Measurements from ENCODE around the gene DOHH. TPM values are rescaled to one million over a fixed set of nuclear protein-coding genes. Genes with fewer than 3 reads are reported as not detected.

DOHH gene
- total RNA-seq, 4 donors from 2014 or later: 1.2 to 10.4 (median 4.7) TPM

DNA sequence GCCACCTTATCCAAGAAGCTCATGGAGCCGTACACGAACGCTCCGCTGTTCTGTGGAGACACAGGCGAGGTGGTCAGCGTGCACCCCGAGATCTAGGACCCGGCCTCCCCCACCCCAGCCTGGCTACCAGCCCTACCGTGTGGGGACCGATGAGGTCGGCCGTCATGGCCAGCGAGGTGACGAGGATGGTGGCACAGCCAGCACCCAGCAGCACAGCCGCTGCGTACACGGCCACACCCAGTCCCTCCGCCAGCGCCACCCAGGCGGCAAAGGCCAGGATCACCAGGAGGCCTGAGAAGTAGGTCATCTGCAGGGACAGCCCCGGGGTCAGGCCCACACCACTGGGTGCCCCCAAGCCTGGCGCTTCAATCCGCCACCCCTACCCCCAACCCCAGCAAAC is 45.6 kb upstream of the DOHH start:
- no peak for DNase-seq
- intact Hi-C loops (cut with DNase I; ENCODE audit: low total_unique reads): no loop called here
- Histone ChIP-seq H3K4me3 (no peak overlapping the region), H3K9me3 (no peaks in the 10 kb centered on the region), H3K36me3 (no peaks in the 10 kb centered on the region), H3K27me3 (no peaks in the 10 kb centered on the region), H3K4me1 (no peaks in the 10 kb centered on the region), H3K27ac (no peak overlapping the region)
- TF ChIP-seq, protein P1, sequence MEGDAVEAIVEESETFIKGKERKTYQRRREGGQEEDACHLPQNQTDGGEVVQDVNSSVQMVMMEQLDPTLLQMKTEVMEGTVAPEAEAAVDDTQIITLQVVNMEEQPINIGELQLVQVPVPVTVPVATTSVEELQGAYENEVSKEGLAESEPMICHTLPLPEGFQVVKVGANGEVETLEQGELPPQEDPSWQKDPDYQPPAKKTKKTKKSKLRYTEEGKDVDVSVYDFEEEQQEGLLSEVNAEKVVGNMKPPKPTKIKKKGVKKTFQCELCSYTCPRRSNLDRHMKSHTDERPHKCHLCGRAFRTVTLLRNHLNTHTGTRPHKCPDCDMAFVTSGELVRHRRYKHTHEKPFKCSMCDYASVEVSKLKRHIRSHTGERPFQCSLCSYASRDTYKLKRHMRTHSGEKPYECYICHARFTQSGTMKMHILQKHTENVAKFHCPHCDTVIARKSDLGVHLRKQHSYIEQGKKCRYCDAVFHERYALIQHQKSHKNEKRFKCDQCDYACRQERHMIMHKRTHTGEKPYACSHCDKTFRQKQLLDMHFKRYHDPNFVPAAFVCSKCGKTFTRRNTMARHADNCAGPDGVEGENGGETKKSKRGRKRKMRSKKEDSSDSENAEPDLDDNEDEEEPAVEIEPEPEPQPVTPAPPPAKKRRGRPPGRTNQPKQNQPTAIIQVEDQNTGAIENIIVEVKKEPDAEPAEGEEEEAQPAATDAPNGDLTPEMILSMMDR (IDR thresholded peaks at IDR 0.05): no peak
- TF ChIP-seq POLR2A (IDR thresholded peaks at IDR 0.05): no peak

DNA sequence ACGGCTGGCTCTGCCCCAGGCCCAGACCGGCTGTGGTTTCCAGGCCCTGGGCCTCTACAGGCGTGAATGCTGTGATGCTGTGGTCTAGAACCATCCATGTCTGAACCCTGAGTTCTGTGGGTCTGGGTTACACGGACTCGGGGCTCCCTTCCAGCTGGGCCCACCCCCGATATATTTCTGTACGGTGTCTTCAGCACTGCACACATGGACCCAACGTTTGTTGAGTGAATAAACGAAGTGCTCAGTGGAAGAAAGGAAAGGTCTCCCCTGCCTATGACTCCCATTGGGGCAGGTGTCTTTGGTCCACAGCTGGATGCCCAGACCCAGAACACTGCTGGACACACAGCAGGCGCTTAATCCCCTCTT is 45.2 kb upstream of the DOHH start:
- intact Hi-C loops (cut with DNase I; ENCODE audit: low total_unique reads): no loop called here
- Histone ChIP-seq H3K9me3 (no peaks in the 10 kb centered on the region), H3K27ac (no peak overlapping the region), H3K4me1 (no peaks in the 10 kb centered on the region), H3K27me3 (no peaks in the 10 kb centered on the region), H3K4me3 (no peak overlapping the region), H3K36me3 (no peaks in the 10 kb centered on the region)
- no peak for DNase-seq
- no peak for TF ChIP-seq POLR2A (IDR thresholded peaks at IDR 0.05)
- TF ChIP-seq, protein P1 (IDR thresholded peaks at IDR 0.05): no peak

DNA sequence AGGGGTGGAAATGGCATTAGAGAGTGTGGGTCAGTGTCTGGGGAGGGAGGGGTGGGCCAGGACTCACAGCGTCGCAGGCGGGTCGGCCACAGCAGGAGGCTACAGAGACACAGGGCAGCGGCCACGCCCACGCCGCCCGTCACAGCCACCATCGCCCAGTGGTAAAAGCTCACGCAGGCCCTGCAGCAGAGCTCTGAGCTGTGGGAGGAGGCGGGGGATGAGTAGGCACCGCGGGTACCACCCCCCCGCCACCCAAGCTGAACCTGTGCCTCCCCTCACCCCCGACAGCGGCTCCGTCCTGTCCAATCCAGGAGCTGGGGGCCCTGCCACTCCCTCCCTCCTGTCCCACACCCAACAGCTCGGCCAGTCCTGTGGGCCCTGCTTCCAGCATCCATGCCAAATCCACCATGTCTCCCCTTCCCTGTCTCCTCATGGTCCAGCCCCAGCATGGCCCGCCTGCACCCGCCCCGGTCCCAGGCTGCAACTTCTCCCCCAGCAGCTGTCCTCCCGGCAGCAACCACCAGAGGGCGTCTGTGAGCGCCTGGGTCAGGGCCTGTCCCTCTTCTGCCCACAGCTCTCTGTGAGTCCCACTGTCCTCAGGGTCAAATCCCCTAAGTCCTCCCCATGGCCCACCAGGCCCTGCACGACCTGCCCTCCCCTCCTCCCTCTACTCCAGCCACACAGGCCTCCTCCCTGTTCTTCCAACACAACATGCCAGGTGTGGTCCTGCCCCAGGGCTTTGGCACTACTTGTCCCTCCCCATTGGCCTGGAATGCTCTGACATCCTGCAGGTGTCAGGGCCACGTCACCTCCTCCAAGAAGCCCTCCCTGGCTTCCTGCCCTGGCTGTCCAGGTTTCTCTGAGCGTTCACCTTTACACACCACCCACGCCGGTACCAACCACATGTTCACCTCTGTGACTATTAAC is 44.5 kb upstream of the DOHH start:
- TF ChIP-seq, protein P1 (IDR thresholded peaks at IDR 0.05): peak; percentile 68 to 90 (median 85)
- TF ChIP-seq POLR2A (IDR thresholded peaks at IDR 0.05): no peak
- no peaks in the 10 kb centered on the region for H3K36me3 ChIP-seq
- H3K9me3 ChIP-seq: no peaks in the 10 kb centered on the region
- no peaks in the 10 kb centered on the region for H3K27me3 ChIP-seq
- intact Hi-C loops (cut with DNase I; ENCODE audit: low total_unique reads): no loop called here
- H3K4me3 ChIP-seq: no peak overlapping the region
- H3K4me1 ChIP-seq: no peaks in the 10 kb centered on the region
- peak; percentile 61 to 69 for DNase-seq
- H3K27ac ChIP-seq: no peak overlapping the region

DNA sequence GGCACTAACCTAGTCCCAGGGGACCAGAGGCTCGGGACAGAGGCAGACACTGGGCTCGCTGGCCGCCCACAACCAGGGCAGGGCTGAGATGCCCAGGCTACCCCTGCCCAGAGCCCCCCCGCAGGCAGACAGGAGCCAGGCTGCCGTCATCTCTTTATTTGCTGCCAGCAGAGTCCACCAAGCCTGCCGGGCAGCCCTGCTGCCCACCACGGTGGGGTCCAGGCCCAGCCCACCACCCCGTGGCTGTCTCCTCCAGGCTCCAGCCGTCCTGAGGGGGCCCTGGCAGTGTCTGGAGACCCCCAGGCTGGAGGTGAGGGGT is 43.5 kb upstream of the DOHH start:
- Histone ChIP-seq H3K27ac (no peak overlapping the region), H3K27me3 (no peaks in the 10 kb centered on the region), H3K4me3 (no peak overlapping the region), H3K4me1 (no peaks in the 10 kb centered on the region), H3K9me3 (no peaks in the 10 kb centered on the region), H3K36me3 (no peaks in the 10 kb centered on the region)
- intact Hi-C loops (cut with DNase I; ENCODE audit: low total_unique reads): no loop called here
- no peak for DNase-seq
- no peak for TF ChIP-seq POLR2A (IDR thresholded peaks at IDR 0.05)

DNA sequence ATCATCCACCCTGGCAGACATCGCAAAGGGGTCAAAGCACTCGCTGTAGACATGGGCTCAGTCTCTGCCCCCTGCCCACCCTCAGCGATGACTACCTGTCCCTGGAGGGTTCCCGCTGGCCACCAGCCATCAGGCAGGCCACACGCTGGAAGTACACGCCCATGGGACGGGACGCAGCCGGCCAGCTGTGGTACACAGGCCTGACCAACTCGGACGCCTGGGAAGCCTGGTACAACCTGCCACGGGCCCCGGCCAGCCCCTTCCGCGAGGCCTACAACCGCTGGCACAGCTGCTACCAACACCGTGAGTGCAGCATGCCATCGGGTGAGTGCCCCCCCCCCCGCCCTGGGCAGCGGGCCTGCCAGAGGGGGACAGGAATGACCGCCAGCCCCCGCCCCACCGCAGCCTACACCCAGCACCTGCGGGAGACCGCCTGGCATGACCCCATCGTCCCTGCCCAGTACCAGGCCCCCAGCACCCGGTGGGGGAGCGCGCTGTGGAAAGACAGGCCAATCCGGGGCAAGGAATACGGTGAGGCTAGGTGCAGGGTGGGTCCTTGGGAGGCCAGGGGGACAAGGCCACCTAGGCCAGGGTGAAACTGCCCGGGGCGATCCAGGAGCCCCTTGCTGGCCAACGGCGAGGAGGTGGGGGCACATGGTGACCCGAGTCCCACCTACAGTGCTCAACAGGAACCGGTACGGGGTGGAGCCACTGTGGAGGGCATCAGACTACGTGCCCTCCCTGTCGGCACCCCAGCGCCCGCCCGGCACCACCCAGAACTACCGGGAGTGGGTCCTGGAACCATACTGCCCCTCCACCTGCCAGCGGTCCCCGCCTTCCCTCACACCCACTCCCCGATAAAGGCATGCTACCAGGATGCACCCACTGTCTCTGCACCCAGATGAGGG is 42.9 kb upstream of the DOHH start:
- DNase-seq: peak in 1 of 2 donors; percentile 43
- intact Hi-C loops (cut with DNase I; ENCODE audit: low total_unique reads): no loop called here

More for the DNA sequence above, 42.9 kb upstream of the DOHH start:
- Histone ChIP-seq H3K27me3 (no peaks in the 10 kb centered on the region), H3K27ac (no peak overlapping the region), H3K36me3 (no peaks in the 10 kb centered on the region), H3K4me3 (no peak overlapping the region), H3K4me1 (no peaks in the 10 kb centered on the region), H3K9me3 (no peaks in the 10 kb centered on the region)
- TF ChIP-seq, protein P1 (IDR thresholded peaks at IDR 0.05): no peak
- no peak for TF ChIP-seq POLR2A (IDR thresholded peaks at IDR 0.05)
